ENCODE results near the gene FOXP1. TPM values are rescaled to one million over a fixed set of nuclear protein-coding genes. Genes with fewer than 3 reads are reported as not detected.

FOXP1 gene
- total RNA-seq, 4 donors from 2014 or later: 103 to 173 (median 140) TPM

- Histone ChIP-seq H3K36me3 (peaks cover 0 to 1% (median 0%) of the 10 kb centered on the region in 3 donors), H3K27ac (peak overlapping the region in 2 of 4 donors; percentile 28 to 49), H3K4me3 (no peak overlapping the region), H3K9me3 (no peaks in the 10 kb centered on the region), H3K4me1 (peaks cover 0 to 16% (median 0%) of the 10 kb centered on the region in 4 donors), H3K27me3 (no peaks in the 10 kb centered on the region)
- DNase-seq: no peak
- TF ChIP-seq, protein P1, sequence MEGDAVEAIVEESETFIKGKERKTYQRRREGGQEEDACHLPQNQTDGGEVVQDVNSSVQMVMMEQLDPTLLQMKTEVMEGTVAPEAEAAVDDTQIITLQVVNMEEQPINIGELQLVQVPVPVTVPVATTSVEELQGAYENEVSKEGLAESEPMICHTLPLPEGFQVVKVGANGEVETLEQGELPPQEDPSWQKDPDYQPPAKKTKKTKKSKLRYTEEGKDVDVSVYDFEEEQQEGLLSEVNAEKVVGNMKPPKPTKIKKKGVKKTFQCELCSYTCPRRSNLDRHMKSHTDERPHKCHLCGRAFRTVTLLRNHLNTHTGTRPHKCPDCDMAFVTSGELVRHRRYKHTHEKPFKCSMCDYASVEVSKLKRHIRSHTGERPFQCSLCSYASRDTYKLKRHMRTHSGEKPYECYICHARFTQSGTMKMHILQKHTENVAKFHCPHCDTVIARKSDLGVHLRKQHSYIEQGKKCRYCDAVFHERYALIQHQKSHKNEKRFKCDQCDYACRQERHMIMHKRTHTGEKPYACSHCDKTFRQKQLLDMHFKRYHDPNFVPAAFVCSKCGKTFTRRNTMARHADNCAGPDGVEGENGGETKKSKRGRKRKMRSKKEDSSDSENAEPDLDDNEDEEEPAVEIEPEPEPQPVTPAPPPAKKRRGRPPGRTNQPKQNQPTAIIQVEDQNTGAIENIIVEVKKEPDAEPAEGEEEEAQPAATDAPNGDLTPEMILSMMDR (IDR thresholded peaks at IDR 0.05): no peak
- no peak for TF ChIP-seq POLR2A (IDR thresholded peaks at IDR 0.05)
These were observed 380.5 kb downstream of the FOXP1 start for GRCh38 chr3:71202848-71203533.

GRCh38 chr3:71201939-71202338 is 381.6 kb downstream of the FOXP1 start:
- DNase-seq: peak in 2 of 3 donors; percentile 26 to 63
- Histone ChIP-seq H3K9me3 (no peaks in the 10 kb centered on the region), H3K27me3 (no peaks in the 10 kb centered on the region), H3K36me3 (peaks cover 0 to 7% (median 0%) of the 10 kb centered on the region in 3 donors), H3K27ac (peak overlapping the region in 1 of 4 donors; percentile 49), H3K4me3 (no peak overlapping the region), H3K4me1 (peaks cover 0 to 8% (median 0%) of the 10 kb centered on the region in 4 donors)
- no peak for TF ChIP-seq POLR2A (IDR thresholded peaks at IDR 0.05)
- TF ChIP-seq, protein P1 (IDR thresholded peaks at IDR 0.05): no peak

- H3K9me3 ChIP-seq: no peaks in the 10 kb centered on the region
- H3K4me3 ChIP-seq: no peak overlapping the region
- H3K27ac ChIP-seq: no peak overlapping the region
- no peaks in the 10 kb centered on the region for H3K27me3 ChIP-seq
- peaks cover 0 to 7% (median 0%) of the 10 kb centered on the region in 3 donors for H3K36me3 ChIP-seq
- DNase-seq: no peak
- peaks cover 0 to 11% (median 0%) of the 10 kb centered on the region in 4 donors for H3K4me1 ChIP-seq
- no peak for TF ChIP-seq POLR2A (IDR thresholded peaks at IDR 0.05)
- TF ChIP-seq, protein P1 (IDR thresholded peaks at IDR 0.05): no peak
These were observed 385.5 kb downstream of the FOXP1 start for GRCh38 chr3:71197841-71198565.

DNA sequence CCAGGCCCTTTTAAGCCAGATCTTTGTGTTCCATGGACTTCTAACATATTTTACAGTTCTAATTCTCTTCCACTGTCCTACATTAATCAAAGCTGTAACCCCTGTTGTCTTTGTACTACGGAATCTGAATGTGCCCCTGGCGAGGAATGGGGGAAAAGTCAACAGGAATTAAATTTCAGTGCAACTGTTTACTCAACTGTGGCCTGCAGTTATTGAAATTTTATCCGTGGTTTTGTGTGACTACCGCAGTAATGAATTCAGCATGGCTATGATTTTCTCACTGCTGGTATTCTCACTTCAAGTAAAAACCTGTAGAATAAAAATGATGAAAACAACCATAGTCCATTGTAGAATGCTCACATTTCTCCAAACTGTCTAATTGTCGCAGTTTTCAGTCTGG is 388.0 kb downstream of the FOXP1 start:
- Histone ChIP-seq H3K36me3 (peaks cover 0 to 7% (median 0%) of the 10 kb centered on the region in 3 donors), H3K27me3 (no peaks in the 10 kb centered on the region), H3K4me3 (no peak overlapping the region), H3K27ac (no peak overlapping the region), H3K9me3 (no peaks in the 10 kb centered on the region), H3K4me1 (peaks cover 0 to 7% (median 0%) of the 10 kb centered on the region in 4 donors)
- TF ChIP-seq, protein P1 (IDR thresholded peaks at IDR 0.05): no peak
- no peak for TF ChIP-seq POLR2A (IDR thresholded peaks at IDR 0.05)
- DNase-seq: no peak

- no peaks in the 10 kb centered on the region for H3K27me3 ChIP-seq
- peaks cover 0 to 7% (median 0%) of the 10 kb centered on the region in 3 donors for H3K36me3 ChIP-seq
- peaks cover 0 to 7% (median 0%) of the 10 kb centered on the region in 4 donors for H3K4me1 ChIP-seq
- H3K9me3 ChIP-seq: no peaks in the 10 kb centered on the region
- H3K27ac ChIP-seq: no peak overlapping the region
- DNase-seq: no peak
- no peak for TF ChIP-seq POLR2A (IDR thresholded peaks at IDR 0.05)
- TF ChIP-seq, protein P1 (IDR thresholded peaks at IDR 0.05): no peak
- no peak overlapping the region for H3K4me3 ChIP-seq
These were observed 388.7 kb downstream of the FOXP1 start for GRCh38 chr3:71194785-71195184.
